GM19452 (cell line): Measurements from ENCODE around the gene CSF2.

Experiments used
- ATAC-seq: cut with Tn5 transposase; IDR thresholded peaks from one replicate; pipeline ENCODE4 v1.9.1; 2021; ENCODE audit not compliant: unreplicated experiment

Gene CSF2

GRCh38 chr5:132067941-132068808 lies 5.4 kb upstream of the CSF2 start:
- no peak for ATAC-seq

DNA sequence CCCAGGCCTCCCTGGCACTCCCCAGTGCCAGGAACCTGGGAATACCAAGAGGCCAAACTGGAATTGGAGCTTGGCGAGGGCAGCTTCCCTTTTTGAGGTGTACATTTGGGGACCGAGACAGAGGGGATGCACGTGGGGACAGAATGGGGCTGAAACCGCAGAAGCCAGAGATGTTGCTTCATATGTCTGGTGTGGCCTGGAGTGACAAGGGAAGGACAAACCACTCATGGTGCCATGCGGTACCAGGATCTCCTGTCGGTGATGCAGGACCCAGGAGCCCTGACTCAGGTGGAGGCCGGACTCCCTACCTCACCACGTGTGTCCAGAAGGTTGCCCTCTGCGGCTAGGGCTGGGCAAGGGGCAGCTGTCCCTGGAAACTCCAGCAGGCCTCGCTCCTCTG lies 4.0 kb upstream of the CSF2 start:
- ATAC-seq, result no peak

DNA sequence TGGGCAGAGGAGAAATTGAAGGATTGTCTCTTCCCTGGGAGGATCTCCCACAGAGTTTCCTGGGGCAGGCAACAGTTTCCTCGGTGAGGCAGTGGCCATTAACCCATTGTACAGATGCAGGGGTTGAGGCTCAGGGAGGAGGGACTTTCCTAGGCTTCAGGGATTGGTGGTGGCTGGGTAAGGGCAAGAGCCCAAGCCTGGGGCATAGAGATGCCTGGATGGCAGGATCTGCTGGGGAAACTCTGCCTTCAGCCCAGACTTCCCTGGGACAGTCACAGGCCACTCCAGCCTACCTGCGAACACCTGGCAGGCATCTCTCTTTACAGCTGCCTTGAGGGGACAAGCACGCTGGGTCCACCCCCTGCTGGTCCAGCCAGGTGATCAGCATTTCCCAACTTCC lies 3.6 kb upstream of the CSF2 start:
- ATAC-seq, result no peak

DNA sequence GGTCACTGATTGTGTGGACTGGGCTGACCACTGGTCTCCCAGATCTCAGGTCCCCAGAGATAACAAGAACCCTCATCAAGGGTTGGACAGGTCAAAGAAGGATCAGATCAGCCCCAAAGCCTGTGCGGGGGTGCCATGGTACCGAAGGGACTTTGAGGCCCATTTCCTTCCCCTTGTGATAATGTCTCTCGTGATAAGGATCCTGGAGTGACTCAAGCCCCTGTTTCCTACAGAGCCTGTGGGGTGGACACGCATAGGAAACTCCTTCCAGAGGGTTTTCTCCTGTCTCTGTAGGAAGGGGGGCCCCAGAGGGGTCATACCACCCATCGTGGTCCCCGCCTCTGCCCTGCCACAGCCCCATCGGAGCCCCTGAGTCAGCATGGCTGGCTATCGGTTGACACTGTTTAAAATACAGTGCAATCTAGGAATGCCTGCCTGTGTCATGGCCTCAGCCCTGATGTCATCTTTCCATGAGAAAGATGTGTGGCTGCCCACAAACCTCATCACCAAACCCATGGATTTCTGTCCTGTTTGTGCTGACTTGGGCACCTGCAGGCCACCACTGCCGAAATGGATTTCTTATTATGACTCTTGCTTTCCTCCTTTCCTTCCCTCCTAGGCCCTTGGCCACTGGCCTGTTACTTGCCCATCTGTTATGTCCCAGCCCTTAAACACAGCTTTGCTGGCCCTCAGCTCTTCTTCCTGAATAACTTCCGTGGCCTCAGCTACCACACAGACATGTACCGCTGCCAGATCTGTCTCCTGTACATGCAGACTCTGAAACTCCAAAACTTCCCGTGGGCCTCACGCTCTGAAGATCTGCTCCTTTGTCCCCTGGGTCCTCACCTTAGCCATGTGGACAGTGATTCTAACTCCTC lies 2.9 kb upstream of the CSF2 start:
- ATAC-seq, result no peak

GRCh38 chr5:132071338-132071707 lies 2.3 kb upstream of the CSF2 start:
- ATAC-seq, result no peak

DNA sequence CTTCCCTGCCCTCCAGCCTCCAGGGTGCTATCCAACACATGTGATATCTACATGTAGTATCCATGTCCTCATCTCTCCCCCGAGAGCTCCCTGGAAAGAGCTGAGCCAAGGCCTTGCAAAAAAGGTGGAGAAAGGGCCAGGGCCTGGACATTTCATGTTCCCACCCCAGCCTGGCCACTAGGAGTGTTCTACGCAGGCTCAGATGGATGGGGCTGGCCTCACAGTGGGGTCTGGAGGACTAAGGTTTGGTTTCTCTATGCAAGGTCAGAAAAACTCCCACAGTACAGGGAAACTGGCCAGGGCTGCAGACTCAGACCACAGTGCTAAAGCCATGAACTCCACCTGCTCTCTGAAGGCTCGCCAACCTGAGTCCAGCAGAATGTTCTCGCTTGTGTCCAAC lies 1.5 kb upstream of the CSF2 start:
- no peak for ATAC-seq

GRCh38 chr5:132072528-132072927 lies 1.1 kb upstream of the CSF2 start:
- ATAC-seq, result no peak

DNA sequence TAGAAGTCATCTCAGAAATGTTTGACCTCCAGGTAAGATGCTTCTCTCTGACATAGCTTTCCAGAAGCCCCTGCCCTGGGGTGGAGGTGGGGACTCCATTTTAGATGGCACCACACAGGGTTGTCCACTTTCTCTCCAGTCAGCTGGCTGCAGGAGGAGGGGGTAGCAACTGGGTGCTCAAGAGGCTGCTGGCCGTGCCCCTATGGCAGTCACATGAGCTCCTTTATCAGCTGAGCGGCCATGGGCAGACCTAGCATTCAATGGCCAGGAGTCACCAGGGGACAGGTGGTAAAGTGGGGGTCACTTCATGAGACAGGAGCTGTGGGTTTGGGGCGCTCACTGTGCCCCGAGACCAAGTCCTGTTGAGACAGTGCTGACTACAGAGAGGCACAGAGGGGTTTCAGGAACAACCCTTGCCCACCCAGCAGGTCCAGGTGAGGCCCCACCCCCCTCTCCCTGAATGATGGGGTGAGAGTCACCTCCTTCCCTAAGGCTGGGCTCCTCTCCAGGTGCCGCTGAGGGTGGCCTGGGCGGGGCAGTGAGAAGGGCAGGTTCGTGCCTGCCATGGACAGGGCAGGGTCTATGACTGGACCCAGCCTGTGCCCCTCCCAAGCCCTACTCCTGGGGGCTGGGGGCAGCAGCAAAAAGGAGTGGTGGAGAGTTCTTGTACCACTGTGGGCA lies 642 bp downstream of the CSF2 start:
- ATAC-seq, result no peak

DNA sequence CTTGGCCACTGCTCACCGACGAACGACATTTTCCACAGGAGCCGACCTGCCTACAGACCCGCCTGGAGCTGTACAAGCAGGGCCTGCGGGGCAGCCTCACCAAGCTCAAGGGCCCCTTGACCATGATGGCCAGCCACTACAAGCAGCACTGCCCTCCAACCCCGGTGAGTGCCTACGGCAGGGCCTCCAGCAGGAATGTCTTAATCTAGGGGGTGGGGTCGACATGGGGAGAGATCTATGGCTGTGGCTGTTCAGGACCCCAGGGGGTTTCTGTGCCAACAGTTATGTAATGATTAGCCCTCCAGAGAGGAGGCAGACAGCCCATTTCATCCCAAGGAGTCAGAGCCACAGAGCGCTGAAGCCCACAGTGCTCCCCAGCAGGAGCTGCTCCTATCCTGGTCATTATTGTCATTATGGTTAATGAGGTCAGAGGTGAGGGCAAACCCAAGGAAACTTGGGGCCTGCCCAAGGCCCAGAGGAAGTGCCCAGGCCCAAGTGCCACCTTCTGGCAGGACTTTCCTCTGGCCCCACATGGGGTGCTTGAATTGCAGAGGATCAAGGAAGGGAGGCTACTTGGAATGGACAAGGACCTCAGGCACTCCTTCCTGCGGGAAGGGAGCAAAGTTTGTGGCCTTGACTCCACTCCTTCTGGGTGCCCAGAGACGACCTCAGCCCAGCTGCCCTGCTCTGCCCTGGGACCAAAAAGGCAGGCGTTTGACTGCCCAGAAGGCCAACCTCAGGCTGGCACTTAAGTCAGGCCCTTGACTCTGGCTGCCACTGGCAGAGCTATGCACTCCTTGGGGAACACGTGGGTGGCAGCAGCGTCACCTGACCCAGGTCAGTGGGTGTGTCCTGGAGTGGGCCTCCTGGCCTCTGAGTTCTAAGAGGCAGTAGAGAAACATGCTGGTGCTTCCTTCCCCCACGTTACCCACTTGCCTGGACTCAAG lies 1.5 kb downstream of the CSF2 start:
- ATAC-seq, result no peak

GRCh38 chr5:132075719-132076077 lies 2.1 kb downstream of the CSF2 start:
- no peak for ATAC-seq

DNA sequence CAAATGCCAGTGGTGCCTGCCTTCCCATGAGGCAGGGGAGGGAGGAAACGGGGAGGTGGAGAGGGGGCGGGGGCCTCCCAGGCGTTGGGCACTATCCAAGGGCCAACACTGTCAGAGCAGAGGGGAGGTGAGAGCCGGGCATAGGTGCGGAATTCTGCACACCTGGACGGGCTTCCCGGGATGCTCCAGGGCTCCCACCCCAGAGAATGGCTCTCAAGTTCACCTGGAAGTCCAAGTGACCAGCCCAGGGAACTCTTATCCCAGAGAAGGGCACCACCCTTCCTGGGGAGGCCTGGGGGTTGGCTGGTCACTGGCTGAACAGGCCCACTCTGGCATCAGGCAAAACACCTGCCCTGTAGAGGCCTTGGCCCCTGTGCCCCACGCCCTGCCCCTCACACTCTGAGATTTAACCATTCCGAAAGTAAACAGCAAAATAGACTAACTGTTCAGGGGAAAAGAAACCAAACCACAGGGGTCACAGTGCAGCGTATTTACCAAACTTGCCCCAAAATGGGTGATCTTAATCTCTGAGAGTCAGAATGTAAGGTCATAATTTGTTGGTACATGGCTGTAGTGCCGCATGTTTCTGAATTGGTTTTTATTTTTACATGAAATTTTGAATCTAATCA lies 2.7 kb downstream of the CSF2 start:
- ATAC-seq, result no peak

DNA sequence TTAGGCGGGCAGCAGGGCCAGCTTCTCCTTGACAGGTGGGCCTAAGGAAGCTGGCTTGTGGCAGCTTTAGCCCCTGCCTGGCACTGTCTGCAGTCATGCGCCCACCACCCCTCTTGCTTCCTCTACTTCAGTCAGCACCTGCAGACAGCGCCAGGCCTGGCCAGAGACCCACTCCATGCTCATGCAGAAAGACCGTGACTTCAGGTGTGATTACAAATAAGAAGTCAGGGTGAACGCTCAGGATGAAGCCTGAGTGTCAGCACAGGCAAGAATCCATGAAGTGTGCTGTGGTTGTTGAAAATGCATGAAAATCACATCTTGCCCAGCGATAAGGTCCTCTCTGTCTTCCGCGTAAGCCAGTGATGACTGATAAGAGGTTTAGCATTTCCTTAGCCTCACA lies 3.4 kb downstream of the CSF2 start:
- no peak for ATAC-seq

DNA sequence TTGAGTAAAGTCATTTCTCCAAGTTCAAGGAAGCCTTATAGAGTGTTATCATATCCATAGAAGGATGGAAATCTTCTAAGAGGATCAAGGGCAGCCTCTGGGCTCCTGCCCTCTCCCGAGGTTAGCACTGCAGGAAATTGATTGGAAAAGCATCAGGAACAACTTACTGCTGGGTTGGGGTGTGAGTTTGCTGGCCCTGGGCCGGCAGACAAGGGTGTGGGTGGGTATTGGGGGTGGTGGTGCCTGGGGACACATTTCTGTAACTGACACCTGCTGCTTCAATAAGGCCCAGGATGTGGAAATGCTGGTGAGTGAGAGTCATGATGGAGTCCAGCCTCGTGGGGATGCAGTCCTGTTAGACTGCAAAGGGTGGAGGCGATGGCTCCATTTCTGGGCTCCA lies 5.5 kb downstream of the CSF2 start:
- ATAC-seq, result no peak

DNA sequence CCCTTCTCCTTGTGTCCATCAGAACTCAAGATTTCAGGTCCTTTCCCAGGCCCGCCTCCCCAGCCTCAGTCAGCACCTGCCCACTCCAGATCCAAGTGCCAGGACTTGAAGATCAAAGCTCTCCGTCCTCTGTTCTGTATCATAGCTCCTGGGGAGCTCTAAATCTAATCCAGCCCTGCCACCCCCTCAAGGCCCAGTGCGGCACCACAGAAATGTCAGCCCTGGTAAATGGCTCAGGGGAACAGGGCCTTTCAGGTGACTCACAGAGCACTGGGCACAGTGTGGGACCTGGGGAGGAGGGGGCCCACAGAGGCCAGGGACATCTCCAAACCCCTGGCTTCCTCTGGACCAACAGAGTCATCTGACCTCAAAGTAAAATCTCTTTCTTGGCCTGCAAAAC lies 6.0 kb downstream of the CSF2 start:
- no peak for ATAC-seq

GRCh38 chr5:132080595-132080994 lies 7.0 kb downstream of the CSF2 start:
- no peak for ATAC-seq

DNA sequence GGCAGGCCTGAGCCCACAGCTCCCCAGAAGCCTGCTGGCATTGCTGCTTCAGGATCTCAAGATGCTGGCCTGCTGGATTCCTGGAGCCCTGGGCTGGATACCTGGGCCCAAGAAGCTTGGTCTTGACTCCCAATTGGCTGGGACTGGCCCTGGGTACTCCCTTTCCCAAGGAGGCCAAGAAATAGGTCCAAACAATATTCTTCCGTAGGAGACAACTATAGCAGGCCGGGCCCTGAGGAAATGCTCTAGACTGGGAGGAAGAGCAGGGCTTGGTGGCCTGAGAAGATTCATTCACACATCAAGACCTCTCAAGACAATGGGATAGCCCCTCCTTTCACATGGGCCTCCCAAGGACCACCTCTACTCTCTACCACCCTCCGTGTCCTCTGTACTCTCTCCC lies 7.9 kb downstream of the CSF2 start:
- no peak for ATAC-seq

DNA sequence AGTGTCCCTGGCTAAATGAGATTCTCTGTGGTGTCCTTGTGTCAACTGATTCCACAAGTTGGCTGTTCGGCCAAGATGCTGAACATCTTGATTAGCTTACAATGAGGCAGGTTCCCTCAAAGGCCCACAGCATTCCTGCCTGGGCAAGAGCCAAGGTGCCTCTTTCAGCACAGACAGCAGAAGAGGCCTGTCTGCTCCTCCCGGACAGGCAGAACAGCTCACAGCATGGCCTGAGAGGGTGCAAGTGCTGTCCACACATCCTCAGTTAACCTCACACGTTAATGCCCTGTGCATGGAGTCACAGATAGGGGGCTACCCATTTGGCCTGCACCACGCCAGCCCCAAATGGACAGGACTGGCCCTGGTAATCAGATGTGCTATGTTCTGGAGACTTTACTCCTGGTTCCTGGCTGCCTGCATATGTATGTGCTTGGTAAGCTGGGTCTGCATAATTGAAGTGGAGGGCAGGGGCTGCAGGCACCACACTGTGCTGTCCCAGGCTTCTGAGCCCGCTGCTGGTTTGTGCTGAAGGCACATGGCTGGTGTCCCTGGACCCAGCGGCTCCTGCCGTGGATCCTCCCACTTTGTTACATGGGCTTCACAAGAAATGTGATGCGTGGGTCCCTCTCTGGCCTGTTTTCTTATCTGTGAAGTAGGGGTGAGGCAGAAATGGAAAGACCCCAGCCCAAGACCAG lies 8.9 kb downstream of the CSF2 start:
- ATAC-seq, result no peak

GRCh38 chr5:132083071-132083678 lies 9.6 kb downstream of the CSF2 start:
- ATAC-seq, result no peak

GRCh38 chr5:132085686-132086085 lies 12.1 kb downstream of the CSF2 start:
- no peak for ATAC-seq
